Stimulated activated CD8-positive, alpha-beta memory T cell treated with anti-CD3 and anti-CD28 coated beads, Interleukin-7, amount 100 ng/mL, for 48 hours (primary cell): Measurements from ENCODE around the gene OR1I1.
"Not testable (repeated sequence)": the region's sequence is repeated elsewhere in the genome, so short reads cannot be mapped to it uniquely, and the experiment has no call there.

Experiments
- DNase-seq, 2 donors: peaks; one replicate each; pipeline ENCODE4 v3.0.0-alpha.2; 2020; ENCODE audit warnings: low read depth in 1 of 2; ENCODE audit errors: extremely low read depth in 1 of 2

OR1I1 gene, protein sequence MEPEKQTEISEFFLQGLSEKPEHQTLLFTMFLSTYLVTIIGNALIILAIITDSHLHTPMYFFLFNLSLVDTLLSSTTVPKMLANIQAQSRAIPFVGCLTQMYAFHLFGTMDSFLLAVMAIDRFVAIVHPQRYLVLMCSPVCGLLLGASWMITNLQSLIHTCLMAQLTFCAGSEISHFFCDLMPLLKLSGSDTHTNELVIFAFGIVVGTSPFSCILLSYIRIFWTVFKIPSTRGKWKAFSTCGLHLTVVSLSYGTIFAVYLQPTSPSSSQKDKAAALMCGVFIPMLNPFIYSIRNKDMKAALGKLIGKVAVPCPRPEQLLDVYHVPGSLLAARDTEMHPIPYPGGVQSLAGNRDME

DNA sequence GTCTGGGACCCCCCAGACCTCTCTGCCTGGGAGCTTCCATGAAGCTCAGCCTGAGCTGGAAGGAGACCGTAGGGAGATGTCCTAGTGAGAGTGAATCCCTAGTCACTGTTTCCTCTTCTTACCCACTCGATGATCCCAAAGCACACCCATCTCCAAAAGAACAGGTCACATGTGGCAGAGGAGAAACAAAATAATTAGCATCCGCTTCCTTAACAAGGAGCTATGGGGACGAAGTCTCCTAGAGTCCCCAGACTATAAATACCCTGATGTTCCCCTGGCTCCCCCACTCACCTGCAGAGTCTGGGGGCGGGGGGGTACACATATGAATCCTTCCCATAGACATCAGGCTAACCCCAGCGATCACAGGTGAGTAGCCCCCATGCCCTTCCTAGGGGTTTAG, at the start of gene OR1I1:
TSS of gene OR1I1 (plus strand) at position 301 of the 400 bp plus-strand sequence. CDS start 4,855 bp downstream, outside the sequence.
- no peak for DNase-seq

DNA sequence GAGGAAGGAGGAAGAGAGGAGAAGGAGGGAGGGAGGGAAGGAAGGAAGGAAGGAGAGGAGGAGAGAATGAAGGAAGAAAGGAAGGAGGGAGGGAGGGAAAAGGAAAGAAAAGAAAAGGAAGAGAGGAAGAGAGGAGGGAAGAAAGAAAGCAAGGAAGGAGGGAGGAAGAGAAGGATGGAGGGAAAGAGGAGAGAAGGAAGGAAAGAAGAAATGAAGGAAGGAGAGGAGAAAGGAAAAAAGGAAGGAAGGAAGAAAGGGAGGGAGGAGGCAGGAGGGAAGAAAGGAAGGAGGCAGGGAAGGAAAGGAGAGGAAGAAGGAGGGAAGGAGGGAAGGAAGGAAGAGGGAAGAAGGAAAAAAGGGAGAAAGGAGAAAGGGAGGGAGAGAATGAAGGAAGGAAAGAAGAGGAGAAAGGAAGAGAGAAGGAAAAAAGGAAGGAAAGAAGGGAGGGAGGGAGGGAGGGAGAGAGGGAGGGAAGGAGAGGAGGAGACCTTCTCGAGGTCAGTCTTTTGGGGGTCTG, 46.2 kb upstream of the OR1I1 start:
- DNase-seq, result no peak

DNA sequence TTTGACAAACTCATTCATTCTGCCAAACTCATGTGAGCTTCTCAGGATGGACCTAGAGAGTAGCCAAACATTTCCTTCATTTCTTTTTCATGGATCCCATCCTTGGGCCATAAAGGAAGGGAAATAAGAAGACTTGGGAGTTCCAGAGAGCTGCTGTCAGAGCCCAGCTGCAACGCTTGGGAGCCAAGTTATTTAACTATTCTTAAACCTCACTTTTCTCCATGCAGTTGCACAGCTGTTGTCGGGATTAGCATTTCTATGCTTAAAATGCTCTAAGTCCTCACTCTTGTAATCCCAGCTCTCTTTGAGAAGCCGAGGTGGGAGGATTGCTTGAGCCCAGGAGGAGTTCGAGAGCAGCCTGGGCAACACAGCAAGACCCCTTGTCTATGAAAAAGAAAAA, 44.4 kb upstream of the OR1I1 start:
- no peak for DNase-seq

DNA sequence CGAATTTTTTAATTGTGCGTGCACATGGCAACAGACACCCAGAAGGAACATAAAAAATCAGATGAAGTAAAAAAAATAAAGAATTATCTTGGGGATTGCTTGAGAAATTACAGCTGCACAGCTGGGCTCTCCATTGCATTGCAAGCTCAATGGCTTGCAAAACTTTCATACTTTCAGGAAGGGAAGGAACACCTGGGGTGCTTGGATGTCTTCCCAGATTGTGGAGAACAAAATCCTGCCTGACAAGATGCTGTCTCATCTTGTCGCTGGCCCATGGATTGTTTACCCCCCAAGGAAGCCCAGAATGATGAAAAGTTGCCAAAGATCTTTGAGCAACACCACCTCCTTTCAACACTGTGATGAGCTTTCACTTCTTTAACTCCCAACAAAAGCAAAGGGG, 43.7 kb upstream of the OR1I1 start:
- DNase-seq, result no peak

DNA sequence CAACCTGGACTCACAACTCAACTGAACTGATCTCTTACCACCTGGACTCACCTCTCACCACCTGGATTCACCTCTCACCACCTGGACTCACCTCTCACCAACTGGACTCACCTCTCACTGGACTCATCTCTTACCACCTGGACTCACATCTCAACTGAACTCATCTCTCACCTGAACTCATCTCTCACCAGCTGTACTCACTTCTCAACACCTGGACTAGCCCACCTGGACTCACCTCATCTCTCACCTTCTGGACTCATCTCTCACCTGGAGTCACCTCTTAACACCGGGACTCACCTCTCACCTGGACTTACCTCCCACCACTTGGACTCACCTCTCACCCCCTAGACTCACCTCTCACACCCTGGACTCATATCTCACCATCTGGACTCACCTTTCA, 40.0 kb upstream of the OR1I1 start:
- no peak for DNase-seq

DNA sequence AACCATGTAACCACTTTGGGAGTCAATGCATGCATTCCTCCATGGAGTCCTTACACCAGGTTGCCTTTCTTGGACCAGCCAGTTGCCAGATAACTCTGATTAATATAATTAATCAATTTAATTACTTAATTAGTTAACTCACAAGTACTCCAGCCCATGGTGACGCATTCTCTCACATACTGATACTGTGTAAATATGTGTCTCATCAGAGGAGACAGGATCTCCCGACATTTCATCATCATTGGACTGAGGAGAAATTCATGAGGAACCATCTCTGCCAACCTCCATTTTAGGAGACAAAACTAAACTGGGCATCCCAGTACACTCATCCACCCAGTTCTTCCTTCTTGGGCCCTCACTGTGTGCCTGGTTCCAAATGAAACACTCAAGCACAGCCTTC, 39.2 kb upstream of the OR1I1 start:
- DNase-seq, result no peak

DNA sequence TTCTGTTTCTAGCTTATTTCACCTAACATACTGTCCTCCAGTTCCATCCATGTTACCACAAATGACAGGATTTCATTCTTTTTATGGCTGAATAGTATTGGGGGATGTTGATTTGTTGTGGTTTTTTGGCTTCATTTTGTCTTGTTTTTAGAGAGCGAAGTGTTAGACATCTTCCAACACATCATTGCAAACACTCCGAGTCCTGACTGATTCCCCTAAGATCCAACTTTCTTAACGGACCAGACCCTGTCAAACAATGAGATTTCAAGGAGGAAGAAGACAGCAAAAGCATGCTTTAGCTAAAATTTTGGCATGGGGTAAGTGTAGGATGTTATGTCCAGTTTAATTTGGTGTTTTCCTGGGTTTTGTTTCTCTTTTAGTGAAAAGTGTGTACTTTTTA, 36.5 kb upstream of the OR1I1 start:
- no peak for DNase-seq

DNA sequence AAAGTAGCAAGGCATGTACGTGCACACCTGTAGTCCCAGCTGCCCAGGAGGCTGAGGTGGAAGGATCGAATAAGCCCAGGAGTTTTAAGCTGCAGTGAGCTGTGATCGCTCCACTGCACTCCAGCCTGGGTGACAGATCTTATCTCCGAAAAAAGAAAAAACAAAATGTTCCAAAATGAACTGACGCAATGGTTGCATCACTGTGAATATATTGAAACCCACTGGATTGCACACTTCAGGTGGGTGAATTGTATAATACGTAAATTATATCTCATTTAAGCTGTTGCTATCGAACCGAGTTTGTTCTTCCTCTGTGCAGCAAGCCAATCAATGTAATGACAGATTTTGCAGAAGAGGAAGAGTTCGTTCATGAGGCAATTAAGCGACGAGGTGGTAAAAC, 34.3 kb upstream of the OR1I1 start:
- no peak for DNase-seq

DNA sequence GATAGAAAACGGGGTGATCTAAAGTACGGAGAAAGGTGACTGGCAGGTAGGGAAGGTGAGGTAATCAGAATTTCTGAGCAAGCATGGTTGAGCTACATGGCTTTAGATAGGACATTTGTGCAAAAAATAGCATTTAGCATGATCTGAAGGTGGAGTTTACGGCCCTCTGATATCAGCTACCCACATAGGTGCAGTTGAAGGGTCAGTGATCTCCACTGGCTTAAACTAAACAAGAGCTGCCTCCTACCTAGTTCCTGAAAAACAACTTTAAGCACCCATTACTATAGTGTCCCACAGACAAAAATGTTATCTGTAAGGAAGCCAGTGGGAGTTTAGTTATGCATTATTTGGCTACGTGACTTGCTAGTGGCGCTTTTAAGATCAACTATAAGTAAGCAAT, 33.9 kb upstream of the OR1I1 start:
- DNase-seq, result no peak

DNA sequence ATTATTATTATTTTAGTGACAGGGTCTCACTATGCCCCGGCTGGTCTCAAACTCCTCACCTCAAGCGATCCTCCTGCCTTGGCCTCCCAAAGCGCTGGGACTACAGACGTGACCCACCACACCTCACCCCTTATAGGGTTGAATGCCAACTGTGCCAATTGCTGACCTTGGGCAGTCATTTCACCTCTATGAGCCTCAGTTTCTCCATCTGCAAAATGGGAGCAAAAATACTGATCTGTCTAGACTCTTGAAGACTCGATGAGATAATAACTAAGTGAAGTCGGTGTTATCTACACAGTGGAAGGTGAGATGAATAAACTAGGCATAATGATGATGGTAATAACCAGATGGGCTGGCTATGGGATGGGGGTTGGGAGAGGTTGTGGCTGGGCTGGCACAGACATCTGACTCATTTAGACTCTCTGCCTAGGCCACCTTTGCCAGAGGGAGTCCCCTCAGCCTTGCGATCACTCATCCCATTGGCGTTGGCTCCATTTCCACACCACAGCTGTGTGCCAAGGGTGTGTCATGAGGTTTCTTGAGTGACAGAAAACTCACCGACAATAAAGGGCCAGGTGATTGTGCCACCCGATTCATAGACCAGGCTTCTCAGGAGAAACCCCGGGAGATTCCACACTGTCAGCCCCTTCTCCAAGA, 33.0 kb upstream of the OR1I1 start, which contains the start of gene CASP14:
TSS of gene CASP14 (plus strand) at position 596 of the 657 bp plus-strand sequence. CDS start 2,772 bp downstream, outside the sequence.
- DNase-seq, result no peak

DNA sequence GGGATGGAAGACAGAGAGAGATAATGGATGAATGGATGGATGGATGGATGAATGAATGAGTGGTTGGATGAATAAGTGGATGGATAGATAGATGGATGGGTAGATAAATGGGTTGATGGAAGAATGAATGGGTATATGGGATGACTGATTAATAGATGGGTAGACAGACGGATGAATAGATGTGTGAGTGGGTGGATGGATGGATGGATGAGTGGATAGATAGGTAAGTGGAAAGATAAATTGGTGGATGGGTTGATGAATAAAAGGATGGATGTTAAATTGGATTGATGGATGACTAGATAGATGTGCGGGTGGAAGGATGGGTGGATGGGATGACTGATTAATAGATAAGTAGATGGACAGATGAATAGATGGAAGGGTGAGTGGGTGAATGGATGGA, 31.4 kb upstream of the OR1I1 start:
- no peak for DNase-seq

DNA sequence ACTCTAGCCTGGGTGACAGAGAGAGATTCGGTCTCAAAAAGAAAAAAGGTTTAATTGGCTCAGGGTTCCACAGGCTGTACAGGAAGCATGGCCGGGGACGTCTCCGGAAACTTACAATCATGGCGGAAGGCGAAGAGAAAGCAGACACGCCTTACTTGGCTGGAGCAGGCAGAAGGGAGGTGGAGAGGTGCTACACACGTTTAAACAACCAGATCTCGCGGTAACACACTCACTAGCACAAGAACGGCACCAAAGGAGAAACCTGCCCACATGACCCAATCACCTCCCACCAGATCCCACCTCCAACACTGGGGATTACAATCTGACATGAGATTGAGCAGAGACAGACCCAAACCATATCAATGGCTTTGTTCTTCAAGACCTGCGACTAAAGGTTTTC, 20.0 kb upstream of the OR1I1 start:
- DNase-seq, result no peak

DNA sequence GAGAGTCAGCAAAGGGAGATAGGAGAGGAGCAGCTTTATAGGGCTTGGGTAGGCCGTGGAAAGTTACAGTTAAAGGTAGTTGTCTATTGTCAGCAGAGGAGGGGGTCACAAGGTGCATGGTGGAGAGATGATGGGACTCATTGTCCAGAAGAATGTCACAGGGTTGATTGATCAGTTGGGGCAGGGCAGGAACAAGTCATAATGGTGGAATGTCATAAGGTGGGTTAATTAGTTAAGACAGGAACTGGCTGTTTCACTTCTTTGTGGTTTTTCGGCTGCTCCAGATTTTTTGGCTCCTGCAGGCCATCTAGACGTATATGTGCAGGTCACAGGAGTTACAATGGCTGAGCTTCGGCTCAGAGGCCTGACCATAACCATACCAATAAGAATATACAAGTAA, 11.6 kb upstream of the OR1I1 start:
- DNase-seq, result not testable (repeated sequence)

DNA sequence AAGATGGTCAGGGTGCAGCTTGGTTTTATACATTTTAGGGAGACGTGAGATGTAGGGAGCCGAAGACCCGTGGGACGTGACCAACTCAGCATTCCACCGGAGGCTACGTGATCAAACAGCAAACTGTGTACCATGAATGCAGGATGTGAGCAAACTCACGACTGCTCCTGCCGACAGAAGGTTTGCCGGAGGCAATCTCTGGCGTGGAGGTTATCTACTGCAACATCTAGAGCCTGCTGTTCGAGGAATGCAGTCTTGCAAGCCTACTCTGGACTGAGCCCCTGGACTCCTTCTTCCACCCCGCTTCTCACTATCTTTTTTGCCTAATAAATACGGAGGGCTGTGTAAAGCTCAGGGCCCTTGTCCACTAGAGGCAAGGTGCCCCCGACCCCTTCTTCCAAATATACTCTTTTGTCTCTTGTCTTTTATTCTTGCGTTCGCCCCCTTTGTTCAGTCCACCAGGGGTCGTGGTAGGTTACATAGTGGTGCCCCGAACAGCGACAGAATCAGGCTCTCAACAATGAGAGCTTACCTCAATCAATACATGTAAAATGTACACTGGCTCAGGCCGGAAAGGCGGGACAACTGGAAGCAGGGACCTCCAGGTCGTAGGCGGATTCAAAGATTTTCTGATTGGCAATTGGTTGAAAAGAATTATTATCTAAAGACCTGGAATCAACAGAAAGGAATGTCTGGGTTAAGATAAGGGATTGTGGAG, 8.9 kb upstream of the OR1I1 start:
- no peak for DNase-seq

DNA sequence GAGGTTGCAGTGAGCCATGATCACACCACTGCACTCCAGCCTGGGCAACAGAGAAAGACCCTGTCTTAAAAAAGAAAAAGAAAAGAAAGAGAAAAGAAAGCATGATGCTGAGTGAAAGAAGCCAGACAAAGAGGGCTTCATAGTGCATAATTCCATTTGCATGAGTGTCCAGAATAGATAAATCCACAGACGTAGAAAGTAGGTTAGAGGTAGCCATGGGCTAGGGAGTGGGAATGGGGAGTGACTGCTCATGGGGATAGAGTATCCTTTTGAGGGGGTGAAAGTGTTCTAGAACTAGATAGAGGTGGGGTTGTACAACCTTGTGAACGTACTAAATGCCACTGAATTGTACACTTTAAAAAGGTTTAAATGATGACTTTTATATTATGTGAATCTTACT, 7.6 kb upstream of the OR1I1 start:
- DNase-seq, result no peak

DNA sequence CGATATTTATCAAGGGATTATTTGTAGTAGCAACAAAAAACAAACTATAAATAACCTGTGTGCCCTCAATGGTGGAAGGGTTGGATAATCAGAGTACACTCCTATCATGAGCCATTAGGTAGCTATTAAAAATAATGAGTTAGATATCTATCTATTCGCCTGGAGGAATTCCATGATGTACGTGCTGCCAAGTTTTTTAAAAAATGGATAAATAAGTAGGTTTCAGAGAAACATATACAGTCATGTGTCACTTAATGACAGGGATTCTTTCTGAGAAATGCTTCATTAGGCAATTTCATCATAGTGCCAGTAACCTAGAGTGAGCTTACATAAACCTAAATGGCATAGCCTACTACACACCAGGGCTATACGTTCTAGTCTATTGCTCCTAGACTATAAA, 6.2 kb upstream of the OR1I1 start:
- no peak for DNase-seq

DNA sequence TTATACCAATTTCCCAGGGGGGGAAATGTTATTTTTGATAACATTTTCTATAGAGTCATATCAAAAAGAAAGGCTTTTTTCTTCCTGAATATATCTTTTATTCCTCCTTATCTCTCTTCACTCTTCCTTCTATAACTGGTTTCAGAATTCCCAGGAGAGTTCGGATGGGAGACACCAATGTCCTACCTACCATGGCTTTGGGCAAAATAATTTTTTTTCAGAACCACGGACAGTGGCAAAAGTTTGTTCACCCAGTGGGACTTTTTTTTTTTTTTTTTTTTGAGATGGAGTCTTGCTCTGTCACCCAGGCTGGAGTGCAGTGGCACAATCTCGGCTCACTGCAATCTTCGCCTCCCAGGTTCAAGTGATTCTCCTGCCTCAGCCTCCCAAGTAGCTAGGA, 2.0 kb upstream of the OR1I1 start:
- not testable (repeated sequence) for DNase-seq

DNA sequence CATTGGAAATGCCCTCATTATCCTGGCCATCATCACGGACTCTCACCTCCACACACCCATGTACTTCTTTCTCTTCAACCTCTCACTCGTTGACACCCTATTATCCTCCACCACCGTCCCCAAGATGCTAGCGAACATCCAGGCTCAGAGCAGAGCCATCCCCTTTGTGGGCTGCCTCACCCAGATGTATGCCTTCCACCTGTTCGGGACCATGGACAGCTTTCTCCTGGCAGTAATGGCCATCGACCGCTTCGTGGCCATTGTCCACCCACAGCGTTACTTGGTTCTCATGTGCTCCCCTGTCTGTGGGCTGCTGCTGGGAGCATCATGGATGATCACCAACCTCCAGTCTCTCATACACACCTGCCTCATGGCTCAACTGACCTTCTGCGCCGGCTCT, 5.2 kb downstream of the OR1I1 start:
- no peak for DNase-seq

DNA sequence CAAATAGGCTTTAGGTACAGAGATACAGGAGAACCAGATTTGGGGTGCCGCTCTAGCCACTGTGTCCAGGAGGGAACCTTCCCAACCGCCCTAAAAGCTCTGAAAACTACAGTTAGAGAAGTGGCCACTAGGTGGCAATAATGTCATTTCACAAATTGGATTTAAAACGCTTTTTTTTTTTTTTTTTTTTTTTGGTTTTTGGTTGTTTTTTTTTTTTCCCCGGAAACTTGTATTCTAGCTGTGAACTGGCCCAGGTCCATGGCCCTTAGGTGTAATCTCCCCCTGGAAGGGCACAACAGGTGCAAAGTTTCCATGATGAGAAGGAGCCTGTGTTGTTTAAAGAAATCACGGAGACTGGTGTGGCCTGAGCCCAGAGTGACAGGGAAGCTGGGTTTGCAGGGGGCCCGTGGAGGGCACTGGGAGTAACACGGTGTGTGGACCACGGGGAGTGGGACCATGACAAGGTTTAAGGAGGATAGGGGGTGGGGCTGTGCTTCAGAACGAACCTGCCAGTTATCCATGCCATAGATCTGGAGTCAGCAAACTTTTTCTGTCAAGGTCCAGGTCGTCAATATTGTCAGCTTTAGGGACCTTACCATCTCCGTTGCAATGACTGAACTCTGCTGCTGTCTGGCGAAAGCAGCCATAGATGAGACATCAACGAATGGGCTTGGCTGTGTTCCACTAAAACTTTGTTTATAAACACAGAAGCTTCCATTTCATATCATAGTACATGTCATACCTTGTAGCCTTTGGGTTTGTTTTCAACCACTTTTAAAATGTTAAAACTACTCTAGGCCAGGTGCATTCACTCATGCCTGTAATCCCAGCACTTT, 10.1 kb downstream of the OR1I1 start:
- no peak for DNase-seq

DNA sequence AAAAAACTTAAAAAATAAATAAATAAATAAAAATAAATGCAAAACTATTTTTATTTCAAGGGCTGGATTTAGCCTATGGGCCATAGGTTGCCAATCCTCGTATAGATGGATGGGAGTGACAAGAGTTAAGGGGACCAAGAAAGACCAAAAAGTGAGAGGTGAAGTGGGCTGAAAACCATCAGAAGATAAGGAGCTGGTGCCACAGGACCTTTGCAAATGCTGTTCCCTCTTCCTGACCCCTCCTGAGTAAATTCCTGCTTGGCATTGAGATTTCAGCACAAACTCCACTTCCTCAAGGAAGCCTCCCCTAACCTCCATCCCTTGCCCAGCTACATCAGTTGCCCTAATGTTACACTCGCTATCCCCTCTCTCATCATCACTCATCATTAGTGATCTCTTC, 11.0 kb downstream of the OR1I1 start:
- no peak for DNase-seq

DNA sequence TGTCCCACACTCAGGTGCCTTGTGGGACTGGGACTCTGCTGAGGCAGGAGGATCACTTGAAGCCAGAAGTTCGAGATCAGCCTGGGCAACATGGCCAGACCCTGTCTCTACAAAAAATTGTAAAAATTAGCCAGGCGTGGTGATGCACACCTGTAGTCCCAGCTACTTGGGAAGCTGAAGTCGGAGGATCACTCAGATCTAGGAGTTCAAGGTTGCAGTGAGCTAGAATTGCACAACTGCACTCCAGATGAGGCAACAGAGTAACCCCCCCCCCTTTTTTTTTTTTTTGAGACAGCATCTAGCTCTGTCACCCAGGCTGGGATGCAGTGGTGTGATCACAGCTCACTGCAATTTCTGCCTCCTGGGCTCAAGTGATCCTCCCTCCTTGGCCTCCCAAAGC, 14.2 kb downstream of the OR1I1 start:
- no peak for DNase-seq
